Testis (tissue), 3 donors: ENCODE measurements around the gene MTA3. TPM values are rescaled to one million over a fixed set of nuclear protein-coding genes. Genes with fewer than 3 reads are reported as not detected.
"Not testable (repeated sequence)": the region's sequence is repeated elsewhere in the genome, so short reads cannot be mapped to it uniquely, and the experiment has no call there.

Source experiments
- DNase-seq: peaks from one replicate; pipeline ENCODE4 v3.0.0-alpha.2; 2019
- H3K27ac ChIP-seq, 2 donors: fragments of 200-600 bp; sonication (generic); one replicate each; pipeline ENCODE4 v1.5.1; 2019
- H3K27me3 ChIP-seq: fragments of 200-600 bp; sonication (generic); one replicate; pipeline ENCODE4 v1.5.1; 2019
- H3K36me3 ChIP-seq: fragments of 200-600 bp; sonication (generic); one replicate; pipeline ENCODE4 v1.5.1; 2017; ENCODE audit warnings: low read depth; ENCODE audit errors: missing control alignments
- H3K4me1 ChIP-seq: fragments of 200-600 bp; sonication (generic); one replicate; pipeline ENCODE4 v1.5.1; 2019
- H3K4me3 ChIP-seq, 2 donors: fragments of 200-600 bp; sonication (generic); one replicate each; pipeline ENCODE4 v1.5.1; 2017 to 2019
- H3K9me3 ChIP-seq: fragments of 200-600 bp; sonication (generic); one replicate; pipeline ENCODE4 v1.5.1; 2017
- POLR2A ChIP-seq: fragments of 450-650 bp; IDR thresholded peaks from one replicate; pipeline ENCODE4 v1.6.1; 2017; ENCODE audit warnings: antibody characterized with exemption, mild to moderate bottlenecking, moderate library complexity
- WGBS, 2 donors: methylation state at CpG; one replicate each; pipeline ENCODE4 v1.1.5; 2018; 5-methylcytosine and 5-hydroxymethylcytosine counted together
- intact Hi-C: fragments of 100-400 bp; cut with DNase I; formaldehyde crosslinking; loops from one replicate; pipeline ENCODE4 v1.15.1; 2023; ENCODE audit warnings: low total_unique reads
- polyA plus RNA-seq: library from polyadenylated mRNA; stranded (reverse); fragments of 350-450 nt; fragmentation: Illumina TruSeq; extraction: RNeasy Lipid Tissue Mini Kit (QIAGEN cat#74804); gene quantifications from one replicate; pipeline ENCODE4 v1.2.3, GENCODE V29; 2014; ENCODE audit warnings: low read depth, low replicate concordance; ENCODE audit not compliant: insufficient read depth
- total RNA-seq, 2 donors: library from RNA; depleted of rRNA; stranded (reverse); fragments of >200 nt; gene quantifications; one replicate each; pipeline ENCODE4 v1.2.3, GENCODE V29; 2016
- TF ChIP-seq, protein P1 (sequence below), 3 experiments: fragments of 450-650 bp in 2 of 3; fragments of 200-600 bp in 1 of 3; sonication (generic) in 1 of 3; IDR thresholded peaks; one replicate each; pipeline ENCODE4 v1.5.1; 2016 to 2019; ENCODE audit warnings: antibody characterized with exemption in 3 of 3, mild to moderate bottlenecking in 2 of 3, moderate library complexity in 1 of 3

Gene MTA3
- total and polyA plus RNA-seq, 3 donors from 2014 or later: 58.5 to 84.6 (median 77.0) TPM

DNA sequence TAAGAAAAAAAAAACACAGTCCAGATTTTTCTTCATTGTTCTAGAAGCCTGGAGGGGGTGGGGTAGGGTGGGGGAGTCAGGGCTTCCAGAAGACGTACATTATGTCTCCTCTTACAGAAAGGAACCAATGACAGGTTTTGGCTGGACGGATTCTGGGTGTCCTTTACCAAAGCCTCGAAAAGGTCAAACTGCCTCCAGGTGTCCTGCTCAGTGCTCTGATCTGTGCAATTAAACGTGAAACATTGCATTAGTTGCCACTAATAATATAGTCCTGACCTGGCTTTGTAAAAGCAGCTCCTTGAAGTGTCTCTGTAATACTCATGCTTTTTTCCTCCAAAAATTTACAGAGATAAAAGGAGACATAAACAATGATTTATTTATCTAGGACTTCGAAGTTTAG, 11.1 kb upstream of the MTA3 start:
- Histone ChIP-seq H3K9me3 (no peaks in the 10 kb centered on the region), H3K27me3 (no peaks in the 10 kb centered on the region), H3K36me3 (no peaks in the 10 kb centered on the region), H3K4me3 (no peak overlapping the region), H3K4me1 (no peaks in the 10 kb centered on the region), H3K27ac (no peak overlapping the region)
- 48 to 69% methylated on average over 5 of the region's 5 CpGs for WGBS, 2 donors
- intact Hi-C loops: no loop called here
- no peak for DNase-seq
- TF ChIP-seq POLR2A: no peak
- TF ChIP-seq, protein P1, sequence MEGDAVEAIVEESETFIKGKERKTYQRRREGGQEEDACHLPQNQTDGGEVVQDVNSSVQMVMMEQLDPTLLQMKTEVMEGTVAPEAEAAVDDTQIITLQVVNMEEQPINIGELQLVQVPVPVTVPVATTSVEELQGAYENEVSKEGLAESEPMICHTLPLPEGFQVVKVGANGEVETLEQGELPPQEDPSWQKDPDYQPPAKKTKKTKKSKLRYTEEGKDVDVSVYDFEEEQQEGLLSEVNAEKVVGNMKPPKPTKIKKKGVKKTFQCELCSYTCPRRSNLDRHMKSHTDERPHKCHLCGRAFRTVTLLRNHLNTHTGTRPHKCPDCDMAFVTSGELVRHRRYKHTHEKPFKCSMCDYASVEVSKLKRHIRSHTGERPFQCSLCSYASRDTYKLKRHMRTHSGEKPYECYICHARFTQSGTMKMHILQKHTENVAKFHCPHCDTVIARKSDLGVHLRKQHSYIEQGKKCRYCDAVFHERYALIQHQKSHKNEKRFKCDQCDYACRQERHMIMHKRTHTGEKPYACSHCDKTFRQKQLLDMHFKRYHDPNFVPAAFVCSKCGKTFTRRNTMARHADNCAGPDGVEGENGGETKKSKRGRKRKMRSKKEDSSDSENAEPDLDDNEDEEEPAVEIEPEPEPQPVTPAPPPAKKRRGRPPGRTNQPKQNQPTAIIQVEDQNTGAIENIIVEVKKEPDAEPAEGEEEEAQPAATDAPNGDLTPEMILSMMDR (IDR thresholded peaks at IDR 0.05): no peak

DNA sequence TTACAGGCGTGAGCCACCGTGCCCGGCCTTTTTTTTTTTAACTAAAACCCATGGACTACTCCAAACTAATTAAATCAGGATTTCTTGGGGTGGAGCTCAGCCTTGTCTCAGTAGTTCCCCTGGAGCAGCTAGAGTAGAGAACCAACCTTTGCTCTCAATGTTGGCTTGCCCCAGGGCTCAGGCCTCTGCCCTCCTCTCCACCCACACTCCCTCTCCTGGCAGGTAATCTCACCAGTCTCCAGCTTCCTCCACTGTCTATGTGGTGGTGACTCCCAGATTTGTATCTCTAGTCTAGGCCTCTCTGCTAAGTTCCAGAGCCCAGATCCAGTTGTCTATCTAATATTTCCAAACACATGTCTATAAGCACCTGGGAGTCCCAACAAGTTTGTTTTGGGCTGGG, 9.6 kb upstream of the MTA3 start:
- Histone ChIP-seq H3K27me3 (no peaks in the 10 kb centered on the region), H3K4me3 (no peak overlapping the region), H3K27ac (no peak overlapping the region), H3K36me3 (no peaks in the 10 kb centered on the region), H3K9me3 (no peaks in the 10 kb centered on the region), H3K4me1 (no peaks in the 10 kb centered on the region)
- WGBS, 2 donors: 98 to 100% methylated on average over 3 of the region's 3 CpGs
- intact Hi-C loops: no loop called here
- DNase-seq: no peak
- TF ChIP-seq POLR2A: no peak
- TF ChIP-seq, protein P1 (IDR thresholded peaks at IDR 0.05): no peak

DNA sequence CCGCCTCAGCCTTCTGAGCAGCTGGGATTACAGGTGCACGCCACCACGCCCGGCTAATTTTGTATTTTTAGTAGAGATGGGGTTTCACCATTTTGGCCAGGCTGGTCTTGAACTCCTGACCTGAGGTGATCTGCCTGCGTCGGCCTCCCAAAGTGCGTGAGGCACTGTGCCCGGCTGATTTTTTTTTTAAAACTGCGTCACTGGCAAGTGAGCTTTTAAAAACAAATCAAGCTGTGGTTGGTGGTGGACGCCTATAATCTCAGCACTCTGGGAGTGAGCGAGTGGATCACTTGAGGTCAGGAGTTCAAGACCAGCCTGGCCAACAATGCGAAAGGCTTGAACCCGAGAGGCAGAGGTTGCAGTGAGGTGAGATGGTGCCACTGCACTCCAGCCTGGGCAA, 8.3 kb upstream of the MTA3 start:
- intact Hi-C loops, H3K4me1 ChIP-seq, H3K27ac ChIP-seq, H3K4me3 ChIP-seq, H3K27me3 ChIP-seq, H3K36me3 ChIP-seq, H3K9me3 ChIP-seq, DNase-seq: not testable (repeated sequence)
- 86 to 92% methylated on average over 13 of the region's 13 CpGs for WGBS, 2 donors

DNA sequence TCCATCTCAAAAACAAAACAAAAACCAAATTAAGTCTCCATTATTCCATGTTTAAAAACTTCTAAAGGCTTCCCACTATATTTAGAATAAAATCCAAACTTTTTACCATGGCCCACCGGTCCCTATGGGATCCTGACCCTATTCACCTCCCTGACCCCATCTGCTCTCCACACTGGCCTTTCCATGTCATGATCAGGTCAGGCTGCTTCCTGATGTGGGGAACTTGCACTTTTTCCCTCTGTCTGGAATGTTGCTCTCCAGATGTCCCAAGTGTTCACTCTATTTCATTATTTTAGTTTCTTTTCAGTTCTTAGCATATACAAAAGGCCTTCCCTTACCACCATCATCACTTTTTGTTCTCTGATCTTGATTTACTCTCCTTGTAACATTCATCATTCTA, 7.5 kb upstream of the MTA3 start:
- H3K36me3 ChIP-seq: no peaks in the 10 kb centered on the region
- 57 to 59% methylated on average over 1 of the region's 1 CpG for WGBS, 2 donors
- H3K27me3 ChIP-seq: no peaks in the 10 kb centered on the region
- no peaks in the 10 kb centered on the region for H3K4me1 ChIP-seq
- TF ChIP-seq POLR2A: no peak
- TF ChIP-seq, protein P1 (IDR thresholded peaks at IDR 0.05): no peak
- no peak for DNase-seq
- no peaks in the 10 kb centered on the region for H3K9me3 ChIP-seq
- no peak overlapping the region for H3K4me3 ChIP-seq
- intact Hi-C loops: no loop called here
- H3K27ac ChIP-seq: no peak overlapping the region

DNA sequence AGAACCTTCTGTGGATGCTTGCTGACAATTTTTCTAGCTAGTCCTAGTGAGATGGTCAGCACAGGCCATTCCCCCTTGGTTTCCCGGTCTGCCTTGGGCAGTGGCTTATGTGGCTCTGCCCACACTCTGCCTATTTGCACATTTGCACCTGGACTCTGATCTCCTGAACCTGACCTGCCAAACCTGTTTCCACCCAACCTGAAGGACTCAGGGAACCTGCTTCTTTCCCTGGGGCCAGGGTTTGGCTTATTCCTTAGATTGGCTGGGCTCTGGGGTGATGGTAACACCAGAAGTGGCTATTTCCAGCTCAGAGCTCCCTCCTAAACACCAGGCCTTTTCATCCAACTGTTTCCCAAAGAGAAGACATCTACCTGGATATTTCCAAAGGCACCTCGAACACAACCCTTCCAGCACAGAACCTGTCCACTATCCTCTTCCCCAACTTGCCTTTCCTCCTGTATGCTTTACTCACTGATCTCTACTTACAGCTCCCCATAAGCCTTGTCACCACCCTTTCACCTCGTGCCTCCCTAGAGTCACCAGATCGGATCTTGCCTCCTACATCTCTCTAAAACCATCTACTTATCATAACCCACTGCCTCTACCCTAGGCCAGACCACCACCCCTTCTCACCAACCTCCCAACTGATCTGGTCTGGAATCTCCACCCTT, 5.8 kb upstream of the MTA3 start:
- WGBS, 2 donors: 86 to 96% methylated on average over 4 of the region's 4 CpGs
- intact Hi-C loops: no loop called here
- H3K4me1 ChIP-seq: peaks cover 5% of the 10 kb centered on the region
- TF ChIP-seq, protein P1 (IDR thresholded peaks at IDR 0.05): no peak
- TF ChIP-seq POLR2A: no peak
- DNase-seq: no peak
- no peaks in the 10 kb centered on the region for H3K27me3 ChIP-seq
- H3K27ac ChIP-seq: no peak overlapping the region
- H3K9me3 ChIP-seq: no peaks in the 10 kb centered on the region
- no peak overlapping the region for H3K4me3 ChIP-seq
- no peaks in the 10 kb centered on the region for H3K36me3 ChIP-seq
